Measurements from ENCODE around the gene HEPACAM. TPM values are rescaled to one million over a fixed set of nuclear protein-coding genes. Genes with fewer than 3 reads are reported as not detected.

Gene HEPACAM
- total and polyA plus RNA-seq, 4 experiments from 2014 or later: not detected

GRCh38 chr11:124869331-124869730, 66.5 kb downstream of the HEPACAM start:
- Histone ChIP-seq H3K27ac (ENCODE audit: low read depth, low read length) (no peak overlapping the region), H3K36me3 (ENCODE audit: insufficient read depth, low read length) (no peaks in the 10 kb centered on the region), H3K9me3 (ENCODE audit: control insufficient read depth in 1 of 2, low read length in 2 of 2) (no peaks in the 10 kb centered on the region), H3K4me3 (ENCODE audit: low read length in 2 of 2) (no peak overlapping the region), H3K27me3 (ENCODE audit: insufficient read depth, low read length) (peaks cover 60% of the 10 kb centered on the region), H3K4me1 (ENCODE audit: insufficient read depth, low read length) (peaks cover 36% of the 10 kb centered on the region)
- Mint-ChIP-seq H3K27me3 (peaks cover 64 to 72% of the 10 kb centered on the region in 2 donors), H3K36me3 (no peaks in the 10 kb centered on the region), H3K4me1 (peaks cover 19 to 53% (median 36%) of the 10 kb centered on the region in 4 donors), H3K4me3 (peak overlapping the region in 7 of 8 donors; percentile 13 to 68 (median 45)), H3K9me3 (no peaks in the 10 kb centered on the region), H3K27ac (no peak overlapping the region)
- no peak for DNase-seq
- intact Hi-C loops (cut with micrococcal nuclease): no loop called here
- ChIA-PET POLR2A (ENCODE audit: partially characterized antibody) (no interaction called here), CTCF (ENCODE audit: partially characterized antibody) (interaction anchor here (0.9 kb wide), 1 partner anchor 229 kb away, joined by 3 read pairs; no protein-coding TSS in a partner anchor)

Other genes starting within 250 kb of the HEPACAM start
- gene NRGN, start 196.1 kb downstream of the HEPACAM start, total RNA-seq: under 1 TPM in 1 of 2 experiments, not detected in 1; 0.67 TPM
- not detected for gene NRGN, start 196.1 kb downstream of the HEPACAM start, polyA plus RNA-seq
- gene VSIG2, start 183.8 kb downstream of the HEPACAM start, total RNA-seq: under 1 TPM; 0.55 to 0.87 TPM
- under 1 TPM; 0.39 to 0.80 TPM for gene VSIG2, start 183.8 kb downstream of the HEPACAM start, polyA plus RNA-seq
- 1 to 10 TPM; 1.5 to 1.8 TPM for gene ESAM, start 173.8 kb downstream of the HEPACAM start, total RNA-seq
- gene ESAM, start 173.8 kb downstream of the HEPACAM start, polyA plus RNA-seq: 1 to 10 TPM; 1.3 to 3.2 TPM
- 10 to 100 TPM; 25.9 to 26.3 TPM for gene MSANTD2, start 135.6 kb downstream of the HEPACAM start, total RNA-seq
- gene MSANTD2, start 135.6 kb downstream of the HEPACAM start, polyA plus RNA-seq: 1 to 10 TPM; 2.4 to 5.9 TPM
- gene ROBO3, start 70.6 kb downstream of the HEPACAM start, total RNA-seq: 10 to 100 TPM; 16.2 to 18.1 TPM
- 1 to 10 TPM in 1 of 2 donors, under 1 TPM in 1; 0.70 to 2.0 TPM for gene ROBO3, start 70.6 kb downstream of the HEPACAM start, polyA plus RNA-seq
- not detected for gene ROBO4, start 38.2 kb downstream of the HEPACAM start, total RNA-seq
- not detected for gene ROBO4, start 38.2 kb downstream of the HEPACAM start, polyA plus RNA-seq
- gene HEPN1, start 16.8 kb downstream of the HEPACAM start, total RNA-seq: not detected
- not detected for gene HEPN1, start 16.8 kb downstream of the HEPACAM start, polyA plus RNA-seq
- gene CCDC15, start 18.2 kb upstream of the HEPACAM start, total RNA-seq: 1 to 10 TPM; 2.6 to 2.7 TPM
- 1 to 10 TPM in 1 of 2 donors, under 1 TPM in 1; 0.48 to 1.7 TPM for gene CCDC15, start 18.2 kb upstream of the HEPACAM start, polyA plus RNA-seq
- 1 to 10 TPM; 3.8 to 4.8 TPM for gene SLC37A2, start 127.3 kb upstream of the HEPACAM start, total RNA-seq
- not detected for gene SLC37A2, start 127.3 kb upstream of the HEPACAM start, polyA plus RNA-seq
- gene TMEM218, start 175.6 kb upstream of the HEPACAM start, total RNA-seq: 10 to 100 TPM; 15.1 to 16.6 TPM
- 10 to 100 TPM; 25.5 to 48.1 TPM for gene TMEM218, start 175.6 kb upstream of the HEPACAM start, polyA plus RNA-seq
- gene PKNOX2, start 228.7 kb upstream of the HEPACAM start, total RNA-seq: not detected
- gene PKNOX2, start 228.7 kb upstream of the HEPACAM start, polyA plus RNA-seq: not detected

Measured in CD4-positive, alpha-beta memory T cell (primary cell).